A172 (cell line): Measurements from ENCODE around the gene NSD2. TPM values are rescaled to one million over a fixed set of nuclear protein-coding genes. Genes with fewer than 3 reads are reported as not detected.
"Not testable (repeated sequence)": the region's sequence is repeated elsewhere in the genome, so short reads cannot be mapped to it uniquely, and the experiment has no call there.

ENCODE experiments used
- DNase-seq: peaks from one replicate; pipeline ENCODE4 v3.0.0-alpha.2; 2015; ENCODE audit warnings: low spot score
- total RNA-seq: library from RNA; depleted of rRNA; stranded (reverse); fragments of >200 nt; shearing (Covaris generic); gene quantifications from 2 replicates; pipeline ENCODE4 v1.2.3, GENCODE V29; 2014

The NSD2 gene
- total RNA-seq, 1 experiment from 2014 or later, result 70.0 TPM

GRCh38 chr4:1984406-1985191 is 113.4 kb downstream of the NSD2 start:
- DNase-seq, result no peak

- no peak for DNase-seq
Measured at GRCh38 chr4:1985294-1985693, 114.1 kb downstream of the NSD2 start.

GRCh38 chr4:1985780-1986577 is 114.8 kb downstream of the NSD2 start:
- DNase-seq, result no peak

GRCh38 chr4:1986578-1987210 is 115.5 kb downstream of the NSD2 start:
- no peak for DNase-seq

GRCh38 chr4:1987296-1987695 is 116.1 kb downstream of the NSD2 start:
- no peak for DNase-seq

GRCh38 chr4:1987721-1988326 is 116.6 kb downstream of the NSD2 start:
- DNase-seq, result no peak

- DNase-seq, result no peak
Measured at GRCh38 chr4:1988327-1988724, 117.1 kb downstream of the NSD2 start.

- DNase-seq, result no peak
Measured at GRCh38 chr4:1989533-1990347, 118.5 kb downstream of the NSD2 start.

- DNase-seq, result no peak
Measured at GRCh38 chr4:1990348-1990645, 119.1 kb downstream of the NSD2 start.

- DNase-seq, result no peak
Measured at GRCh38 chr4:1990676-1991075, 119.5 kb downstream of the NSD2 start.

- no peak for DNase-seq
Measured at GRCh38 chr4:1991087-1991486, 119.9 kb downstream of the NSD2 start.

- no peak for DNase-seq
Measured at GRCh38 chr4:1991596-1992434, 120.6 kb downstream of the NSD2 start.

- DNase-seq, result no peak
Measured at GRCh38 chr4:1992468-1993168, 121.4 kb downstream of the NSD2 start.

- DNase-seq, result no peak
Measured at GRCh38 chr4:1993169-1993516, 122.0 kb downstream of the NSD2 start.

GRCh38 chr4:1993718-1994516 is 122.7 kb downstream of the NSD2 start:
- not testable (repeated sequence) for DNase-seq

GRCh38 chr4:1994938-1995337 is 123.7 kb downstream of the NSD2 start:
- no peak for DNase-seq

GRCh38 chr4:1996866-1997611 is 125.8 kb downstream of the NSD2 start:
- no peak for DNase-seq

GRCh38 chr4:1997712-1998111 is 126.5 kb downstream of the NSD2 start:
- no peak for DNase-seq

GRCh38 chr4:1998296-1998695 is 127.1 kb downstream of the NSD2 start:
- no peak for DNase-seq
